Measurements from ENCODE around the gene MS4A2.
"Not testable (repeated sequence)": the region's sequence is repeated elsewhere in the genome, so short reads cannot be mapped to it uniquely, and the experiment has no call there.

Gene MS4A2

DNA sequence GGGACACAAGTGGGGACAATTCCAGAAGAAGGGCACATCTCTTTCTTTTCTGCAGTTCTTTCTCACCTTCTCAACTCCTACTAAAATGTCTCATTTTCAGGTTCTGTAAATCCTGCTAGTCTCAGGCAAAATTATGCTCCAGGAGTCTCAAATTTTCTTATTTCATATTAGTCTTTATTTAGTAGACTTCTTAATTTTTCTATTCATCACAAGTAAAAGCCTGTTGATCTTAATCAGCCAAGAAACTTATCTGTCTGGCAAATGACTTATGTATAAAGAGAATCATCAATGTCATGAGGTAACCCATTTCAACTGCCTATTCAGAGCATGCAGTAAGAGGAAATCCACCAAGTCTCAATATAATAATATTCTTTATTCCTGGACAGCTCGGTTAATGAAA is at the start of gene MS4A2:
TSS of gene MS4A2 (plus strand) at position 301 of the 400 bp plus-strand sequence. CDS start 102 bp downstream, outside the sequence.
- no peak within 1 kb of the TSS for H3K4me3 ChIP-seq (ENCODE audit: low read depth, low read length)
- H3K27me3 ChIP-seq (ENCODE audit: control insufficient read depth, insufficient read depth, low read length), result no peaks in the 10 kb centered on the region
- H3K27ac ChIP-seq, result no peak within 1 kb of the TSS
- TF ChIP-seq, protein P1, sequence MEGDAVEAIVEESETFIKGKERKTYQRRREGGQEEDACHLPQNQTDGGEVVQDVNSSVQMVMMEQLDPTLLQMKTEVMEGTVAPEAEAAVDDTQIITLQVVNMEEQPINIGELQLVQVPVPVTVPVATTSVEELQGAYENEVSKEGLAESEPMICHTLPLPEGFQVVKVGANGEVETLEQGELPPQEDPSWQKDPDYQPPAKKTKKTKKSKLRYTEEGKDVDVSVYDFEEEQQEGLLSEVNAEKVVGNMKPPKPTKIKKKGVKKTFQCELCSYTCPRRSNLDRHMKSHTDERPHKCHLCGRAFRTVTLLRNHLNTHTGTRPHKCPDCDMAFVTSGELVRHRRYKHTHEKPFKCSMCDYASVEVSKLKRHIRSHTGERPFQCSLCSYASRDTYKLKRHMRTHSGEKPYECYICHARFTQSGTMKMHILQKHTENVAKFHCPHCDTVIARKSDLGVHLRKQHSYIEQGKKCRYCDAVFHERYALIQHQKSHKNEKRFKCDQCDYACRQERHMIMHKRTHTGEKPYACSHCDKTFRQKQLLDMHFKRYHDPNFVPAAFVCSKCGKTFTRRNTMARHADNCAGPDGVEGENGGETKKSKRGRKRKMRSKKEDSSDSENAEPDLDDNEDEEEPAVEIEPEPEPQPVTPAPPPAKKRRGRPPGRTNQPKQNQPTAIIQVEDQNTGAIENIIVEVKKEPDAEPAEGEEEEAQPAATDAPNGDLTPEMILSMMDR (IDR thresholded peaks at IDR 0.05), result no peak
- H3K4me2 ChIP-seq (ENCODE audit: low read length), result no peak within 1 kb of the TSS
- no peak within 1 kb of the TSS for H3K9ac ChIP-seq
- no peaks in the 10 kb centered on the region for H3K36me3 ChIP-seq (ENCODE audit: control insufficient read depth, insufficient read depth, low read length)
- H3K4me1 ChIP-seq, result no peaks in the 10 kb centered on the region
- H3K9me3 ChIP-seq (ENCODE audit: control insufficient read depth, low read length), result no peaks in the 10 kb centered on the region
- no peak within 1 kb of the TSS for H2AFZ ChIP-seq
- H3K79me2 ChIP-seq, result no peaks in the 10 kb centered on the region

DNA sequence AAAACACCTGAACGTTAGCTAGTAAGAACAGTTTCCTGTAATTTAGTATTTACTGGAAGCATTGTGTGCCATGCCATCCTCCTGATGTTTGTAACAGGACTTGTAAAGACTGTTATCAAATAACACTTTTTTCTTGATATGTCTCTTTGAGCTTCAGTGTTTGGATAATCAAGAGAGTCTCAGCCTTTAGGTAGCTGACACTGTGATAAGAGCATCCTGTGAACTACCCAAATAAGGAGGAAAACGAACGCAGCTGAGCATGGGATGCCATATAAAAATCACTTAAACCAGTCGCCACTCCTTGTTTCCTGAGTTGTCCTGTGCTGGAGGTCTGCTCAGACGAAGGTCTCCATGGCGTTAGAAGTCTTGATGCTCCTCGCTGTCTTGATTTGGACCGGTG is 48.4 kb upstream of the MS4A2 start, which contains the start of gene OOSP2:
TSS of gene OOSP2 (plus strand) at position 301 of the 400 bp plus-strand sequence. CDS start at position 352, 51 bp downstream.
- TF ChIP-seq, protein P1 (IDR thresholded peaks at IDR 0.05), result no peak
- no peaks in the 10 kb centered on the region for H3K79me2 ChIP-seq
- no peaks in the 10 kb centered on the region for H3K36me3 ChIP-seq (ENCODE audit: control insufficient read depth, insufficient read depth, low read length)
- no peaks in the 10 kb centered on the region for H3K27me3 ChIP-seq (ENCODE audit: control insufficient read depth, insufficient read depth, low read length)
- no peak within 1 kb of the TSS for H3K9ac ChIP-seq
- H3K9me3 ChIP-seq (ENCODE audit: control insufficient read depth, low read length), result no peaks in the 10 kb centered on the region
- no peak within 1 kb of the TSS for H2AFZ ChIP-seq
- no peaks in the 10 kb centered on the region for H3K4me1 ChIP-seq
- H3K4me2 ChIP-seq (ENCODE audit: low read length), result no peak within 1 kb of the TSS
- no peak within 1 kb of the TSS for H3K27ac ChIP-seq
- H3K4me3 ChIP-seq (ENCODE audit: low read depth, low read length), result no peak within 1 kb of the TSS

DNA sequence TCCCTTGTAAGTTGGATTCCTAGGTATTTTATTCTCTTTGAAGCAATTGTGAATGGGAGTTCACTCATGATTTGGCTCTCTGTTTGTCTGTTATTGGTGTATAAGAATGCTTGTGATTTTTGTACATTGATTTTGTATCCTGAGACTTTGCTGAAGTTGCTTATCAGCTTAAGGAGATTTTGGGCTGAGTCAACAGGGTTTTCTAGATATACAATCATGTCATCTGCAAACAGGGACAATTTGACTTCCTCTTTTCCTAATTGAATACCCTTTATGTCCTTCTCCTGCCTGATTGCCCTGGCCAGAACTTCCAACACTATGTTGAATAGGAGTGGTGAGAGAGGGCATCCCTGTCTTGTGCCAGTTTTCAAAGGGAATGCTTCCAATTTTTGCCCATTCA is 38.0 kb upstream of the MS4A2 start:
- H3K27me3 ChIP-seq (ENCODE audit: control insufficient read depth, insufficient read depth, low read length); H3K4me1 ChIP-seq; H3K79me2 ChIP-seq; H3K4me3 ChIP-seq (ENCODE audit: low read depth, low read length); H3K9me3 ChIP-seq (ENCODE audit: control insufficient read depth, low read length); H3K9ac ChIP-seq; H3K27ac ChIP-seq; H2AFZ ChIP-seq; H3K4me2 ChIP-seq (ENCODE audit: low read length); H3K36me3 ChIP-seq (ENCODE audit: control insufficient read depth, insufficient read depth, low read length): not testable (repeated sequence)

DNA sequence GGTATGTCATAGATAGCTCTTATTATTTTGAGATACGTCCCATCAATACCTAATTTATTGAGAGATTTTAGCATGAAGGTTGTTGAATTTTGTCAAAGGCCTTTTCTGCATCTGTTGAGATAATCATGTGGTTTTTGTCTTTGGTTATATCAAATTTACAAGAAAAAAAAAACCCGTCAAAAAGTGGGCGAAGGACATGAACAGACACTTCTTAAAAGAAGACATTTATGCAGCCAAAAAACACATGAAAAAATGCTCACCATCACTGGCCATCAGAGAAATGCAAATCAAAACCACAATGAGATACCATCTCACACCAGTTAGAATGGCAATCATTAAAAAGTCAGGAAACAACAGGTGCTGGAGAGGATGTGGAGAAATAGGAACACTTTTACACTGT is 37.6 kb upstream of the MS4A2 start:
- not testable (repeated sequence) for H3K27ac ChIP-seq; H3K9me3 ChIP-seq (ENCODE audit: control insufficient read depth, low read length); H3K4me3 ChIP-seq (ENCODE audit: low read depth, low read length); H2AFZ ChIP-seq; H3K27me3 ChIP-seq (ENCODE audit: control insufficient read depth, insufficient read depth, low read length); H3K79me2 ChIP-seq; H3K36me3 ChIP-seq (ENCODE audit: control insufficient read depth, insufficient read depth, low read length); H3K9ac ChIP-seq; H3K4me2 ChIP-seq (ENCODE audit: low read length); H3K4me1 ChIP-seq

DNA sequence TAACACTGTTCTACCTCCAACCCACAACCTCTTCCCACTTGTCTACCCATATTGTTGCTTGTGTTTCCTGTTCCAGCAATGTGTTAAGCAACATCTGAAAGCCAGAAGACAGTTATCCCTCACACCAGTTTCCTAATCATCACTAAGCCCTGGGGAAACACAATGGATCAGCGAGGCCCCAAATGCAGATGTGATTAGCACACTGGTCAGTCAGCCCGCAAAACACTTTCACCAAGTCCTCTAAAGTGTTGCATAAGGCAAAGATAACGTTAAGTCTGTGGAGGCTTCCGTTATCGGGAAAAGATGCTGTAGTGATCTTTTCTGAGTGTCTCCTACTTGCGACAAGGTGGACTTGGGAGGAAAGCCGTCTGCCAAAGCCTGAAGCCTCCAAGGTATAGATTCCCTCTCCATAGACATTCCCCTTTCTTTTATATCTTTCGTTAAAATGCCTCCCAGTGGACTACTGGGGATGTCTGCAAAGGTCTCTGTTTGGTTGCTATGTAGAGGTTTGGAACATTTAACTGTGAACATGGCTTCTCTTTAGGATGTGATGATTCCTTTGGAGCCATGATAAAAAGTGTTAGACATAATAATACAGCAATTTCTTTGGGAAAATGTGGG is 32.0 kb upstream of the MS4A2 start, which contains the start of gene MS4A3:
TSS of gene MS4A3 (plus strand) at position 317 of the 621 bp plus-strand sequence. CDS start 4,496 bp downstream, outside the sequence.
- Histone ChIP-seq H3K9ac (no peak within 1 kb of the TSS), H3K9me3 (ENCODE audit: control insufficient read depth, low read length) (no peaks in the 10 kb centered on the region), H3K79me2 (no peaks in the 10 kb centered on the region), H3K4me2 (ENCODE audit: low read length) (no peak within 1 kb of the TSS), H2AFZ (no peak within 1 kb of the TSS), H3K27ac (no peak within 1 kb of the TSS), H3K4me3 (ENCODE audit: low read depth, low read length) (no peak within 1 kb of the TSS), H3K36me3 (ENCODE audit: control insufficient read depth, insufficient read depth, low read length) (no peaks in the 10 kb centered on the region), H3K4me1 (no peaks in the 10 kb centered on the region), H3K27me3 (ENCODE audit: control insufficient read depth, insufficient read depth, low read length) (no peaks in the 10 kb centered on the region)
- TF ChIP-seq, protein P1 (IDR thresholded peaks at IDR 0.05), result no peak

DNA sequence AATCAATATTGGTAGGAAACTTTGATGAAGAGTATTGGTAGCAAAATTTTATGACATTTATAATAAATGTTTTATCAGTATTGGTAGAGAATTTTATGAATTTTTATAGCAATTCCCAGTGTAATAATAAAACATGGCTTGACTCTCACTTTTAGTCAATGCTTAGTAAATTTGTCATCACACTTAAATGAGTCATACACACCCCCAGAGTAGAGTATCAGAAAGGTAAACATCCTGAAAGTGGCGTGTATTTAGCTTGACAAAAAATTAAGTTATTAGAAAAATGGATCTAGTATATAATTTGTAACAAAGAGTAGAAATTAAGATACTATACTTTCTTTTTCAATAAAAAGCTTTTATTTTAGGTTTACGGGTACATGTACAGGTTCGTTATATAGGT is 29.4 kb upstream of the MS4A2 start:
- TF ChIP-seq, protein P1 (IDR thresholded peaks at IDR 0.05), result no peak
- no peaks in the 10 kb centered on the region for H3K36me3 ChIP-seq (ENCODE audit: control insufficient read depth, insufficient read depth, low read length)
- H2AFZ ChIP-seq, result no peak overlapping the region
- H3K27ac ChIP-seq, result no peak overlapping the region
- H3K4me3 ChIP-seq (ENCODE audit: low read depth, low read length), result no peak overlapping the region
- H3K79me2 ChIP-seq, result no peaks in the 10 kb centered on the region
- no peak overlapping the region for H3K4me2 ChIP-seq (ENCODE audit: low read length)
- H3K4me1 ChIP-seq, result no peaks in the 10 kb centered on the region
- no peaks in the 10 kb centered on the region for H3K27me3 ChIP-seq (ENCODE audit: control insufficient read depth, insufficient read depth, low read length)
- H3K9ac ChIP-seq, result no peak overlapping the region
- no peaks in the 10 kb centered on the region for H3K9me3 ChIP-seq (ENCODE audit: control insufficient read depth, low read length)
